ENCODE measurements around the gene FBXL3.
"Not testable (repeated sequence)": the region's sequence is repeated elsewhere in the genome, so short reads cannot be mapped to it uniquely, and the experiment has no call there.

FBXL3 gene

DNA sequence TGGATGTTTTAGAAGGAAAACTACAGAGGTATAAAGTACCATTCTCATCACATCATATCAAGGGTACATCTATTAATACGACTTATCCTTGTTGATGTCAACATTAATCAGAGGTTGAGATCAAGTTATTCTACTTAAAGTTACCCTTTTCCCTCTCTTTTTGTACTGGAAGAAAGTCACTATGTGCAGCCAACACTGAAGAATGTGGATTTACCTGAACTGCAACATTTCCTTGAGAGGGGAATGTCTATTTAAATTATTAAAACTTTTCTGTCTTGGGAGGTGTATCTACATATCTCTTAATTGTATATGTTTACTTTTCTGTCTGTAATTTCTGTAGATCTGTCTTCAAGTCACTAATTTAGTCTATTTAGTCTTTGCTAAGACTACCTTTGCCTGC, 2.5 kb upstream of the FBXL3 start:
- DNase-seq (ENCODE audit: extremely low read depth in 1 of 2, low read depth in 1 of 2): no peak

DNA sequence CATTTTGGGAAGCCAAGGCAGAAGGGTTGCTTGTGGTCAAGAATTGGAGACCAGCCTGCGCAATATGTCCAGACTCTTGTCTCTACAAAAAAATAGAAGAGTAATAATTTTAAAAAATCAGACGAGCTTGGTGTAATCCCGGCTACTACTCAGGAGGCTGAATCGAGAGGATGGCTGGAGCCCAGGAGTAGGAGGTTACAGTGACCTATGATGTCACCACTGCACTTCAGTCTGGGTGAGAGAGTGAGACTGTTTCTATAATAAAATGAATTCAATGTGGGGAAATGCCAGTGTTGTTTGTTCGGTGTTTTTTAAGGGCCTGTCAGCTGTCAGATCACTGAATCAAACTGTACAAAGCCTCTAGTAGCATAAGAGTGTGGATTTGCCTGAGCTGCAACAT, 1.2 kb upstream of the FBXL3 start:
- no peak for DNase-seq (ENCODE audit: extremely low read depth in 1 of 2, low read depth in 1 of 2)

DNA sequence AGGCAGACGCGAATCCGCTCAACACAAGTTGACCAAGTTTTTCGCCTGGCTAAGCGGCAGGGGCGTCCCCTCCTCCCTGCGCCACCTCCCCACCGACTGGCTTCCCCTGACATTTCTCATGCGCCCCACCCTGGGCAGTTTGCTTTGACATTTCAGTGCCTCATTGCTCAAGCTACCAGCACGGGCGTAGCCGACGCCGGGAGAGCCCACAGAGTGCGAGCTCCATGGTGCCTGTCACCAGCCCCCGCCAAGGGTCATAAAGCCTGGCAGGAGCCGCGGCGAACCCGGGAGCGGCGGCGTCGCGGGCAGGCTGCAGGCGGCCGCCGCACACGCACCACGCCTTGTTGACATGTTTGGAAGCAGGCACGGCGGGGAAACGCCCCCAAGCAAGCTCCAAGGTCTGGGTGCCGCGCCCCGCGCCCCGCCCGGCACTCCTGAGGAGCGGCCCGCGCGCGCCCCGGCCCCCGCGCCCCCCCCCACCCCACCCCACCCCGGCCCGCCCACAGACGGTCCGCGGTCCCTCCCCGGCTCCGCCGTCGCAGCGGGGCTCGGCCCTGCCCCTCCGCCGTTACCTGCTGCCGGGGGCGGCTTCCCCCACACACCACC, 601 bp downstream of the FBXL3 start:
- DNase-seq (ENCODE audit: extremely low read depth in 1 of 2, low read depth in 1 of 2): peak; percentile 55 to 61

DNA sequence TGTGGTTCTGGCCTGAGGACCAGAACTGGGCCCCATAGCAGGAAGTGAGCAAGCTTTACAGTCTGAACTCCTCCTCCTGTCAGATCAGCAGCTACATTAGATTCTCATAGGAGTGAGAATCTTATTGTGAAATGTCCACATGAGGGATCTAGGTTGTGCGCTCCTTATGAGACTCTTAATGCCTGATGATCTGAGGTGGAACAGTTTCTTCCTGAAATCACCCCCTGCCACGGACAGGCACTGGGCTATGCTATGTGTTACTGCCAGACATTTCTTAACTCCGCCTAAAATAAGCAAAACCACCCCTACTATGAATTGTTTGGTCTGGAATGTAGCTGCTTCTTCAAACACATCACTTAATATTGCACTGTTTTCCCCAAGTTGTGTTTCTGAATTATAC, 4.6 kb downstream of the FBXL3 start:
- DNase-seq (ENCODE audit: extremely low read depth in 1 of 2, low read depth in 1 of 2): no peak

DNA sequence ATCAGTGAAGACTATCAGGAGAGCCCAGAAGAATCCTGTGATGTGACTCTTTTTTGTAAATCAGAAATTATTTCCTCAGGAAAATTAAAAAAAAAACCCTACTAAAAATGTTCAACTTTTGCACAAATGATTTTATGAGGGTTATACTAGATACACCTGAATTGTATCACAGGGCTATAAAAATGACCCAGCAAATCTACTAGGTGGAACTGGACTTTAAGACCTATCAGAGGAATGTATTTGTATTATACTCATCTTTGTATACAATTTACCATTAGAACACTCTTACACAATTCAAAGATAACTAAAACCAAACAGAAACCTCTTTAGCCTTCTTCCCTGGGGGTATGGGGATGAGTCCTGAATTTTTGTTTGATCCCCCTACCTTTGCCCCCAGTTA, 7.2 kb downstream of the FBXL3 start:
- no peak for DNase-seq (ENCODE audit: extremely low read depth in 1 of 2, low read depth in 1 of 2)

DNA sequence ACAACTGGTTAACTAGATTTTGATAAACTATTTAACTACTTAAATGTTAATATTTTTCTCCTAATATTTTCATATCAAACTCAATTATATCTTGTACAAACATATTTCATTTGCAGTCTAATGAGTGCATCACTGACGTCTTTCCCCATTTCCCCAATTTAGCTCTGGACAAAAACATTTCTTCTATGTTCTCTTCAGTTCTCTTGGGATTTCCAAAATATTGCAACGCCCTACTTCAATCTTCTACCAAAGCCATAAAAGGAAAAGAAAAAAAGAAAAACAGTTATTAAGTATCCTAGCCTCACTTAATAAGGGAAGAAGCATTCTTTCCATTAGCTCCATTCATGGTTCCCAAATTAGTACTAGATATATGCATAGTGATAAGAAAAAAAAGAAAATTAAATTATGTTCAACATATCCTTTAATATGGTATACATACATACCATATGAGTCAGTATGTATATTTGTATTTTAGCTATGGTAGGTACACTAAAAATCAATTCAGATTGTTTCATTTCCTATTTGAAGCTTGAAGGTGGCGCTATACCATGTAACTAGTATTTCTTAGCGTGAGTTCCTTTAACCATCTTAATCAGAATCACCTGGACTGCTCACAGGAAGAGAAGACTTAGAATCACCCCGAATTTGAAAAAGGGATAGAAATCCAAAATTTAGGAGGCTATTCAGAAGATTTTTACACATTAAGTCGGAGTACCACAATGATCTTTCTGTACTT, 9.9 kb downstream of the FBXL3 start:
- no peak for DNase-seq (ENCODE audit: extremely low read depth in 1 of 2, low read depth in 1 of 2)

DNA sequence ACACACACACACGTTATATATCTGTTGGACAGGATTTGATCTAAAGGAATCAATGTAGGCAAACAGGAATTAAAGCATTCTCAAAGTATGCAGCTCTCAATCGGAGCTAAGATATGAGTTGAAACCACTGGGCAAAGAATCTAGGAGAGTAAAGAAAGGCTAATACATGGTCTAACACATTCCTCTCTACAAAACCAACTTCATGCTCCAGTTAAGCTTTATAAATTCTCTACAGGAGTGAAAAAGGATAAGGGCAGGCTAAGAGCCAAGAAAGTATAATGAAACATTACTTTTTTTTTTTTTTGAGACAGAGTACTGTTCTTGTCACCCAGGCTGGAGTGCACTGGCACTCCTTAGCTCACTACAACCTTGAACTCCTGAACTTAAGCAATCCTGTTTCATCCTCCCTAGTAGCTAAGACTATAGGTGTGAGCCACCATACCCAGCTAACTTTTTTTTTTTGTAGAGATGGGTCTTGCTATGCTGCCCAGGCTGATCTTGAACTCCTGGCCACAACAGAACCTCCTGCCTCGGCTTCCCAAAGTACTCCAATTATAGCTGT, 10.6 kb downstream of the FBXL3 start:
- DNase-seq (ENCODE audit: extremely low read depth in 1 of 2, low read depth in 1 of 2): no peak

DNA sequence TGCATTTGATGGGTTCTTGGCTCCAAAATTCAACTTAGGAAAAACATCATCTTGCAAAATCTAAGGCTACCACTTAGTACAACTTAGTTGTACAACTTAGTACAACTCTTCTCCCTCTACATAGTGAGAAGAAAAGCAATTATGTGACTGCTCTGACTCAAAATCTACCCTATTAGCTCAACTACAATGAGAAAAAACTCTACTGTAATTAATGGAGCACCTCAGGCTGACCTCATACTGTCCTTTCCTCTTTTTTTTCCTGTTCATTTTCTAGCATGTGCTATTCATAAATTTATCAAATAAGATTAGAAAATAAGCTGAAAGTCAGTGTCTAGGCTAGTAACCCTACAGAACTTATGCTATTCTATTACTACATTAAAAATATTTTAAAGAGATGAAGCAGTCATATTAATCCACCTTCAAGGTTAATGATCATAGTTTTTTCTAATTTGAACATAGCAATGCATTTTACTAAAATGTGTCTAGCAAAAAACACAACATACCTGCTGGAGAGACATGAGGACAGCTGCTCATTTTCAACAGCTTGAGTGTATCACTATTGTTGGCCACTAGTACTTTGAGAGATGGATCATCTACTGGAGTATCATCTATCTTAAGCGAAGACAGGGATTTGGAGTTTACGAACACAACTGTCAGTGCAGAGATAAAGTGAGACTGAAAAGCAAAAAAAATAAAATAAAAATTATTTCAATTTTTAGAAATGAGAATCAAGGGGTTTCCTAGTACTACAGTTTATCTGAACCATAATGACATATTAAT, 11.9 kb downstream of the FBXL3 start:
- DNase-seq (ENCODE audit: extremely low read depth in 1 of 2, low read depth in 1 of 2): no peak

DNA sequence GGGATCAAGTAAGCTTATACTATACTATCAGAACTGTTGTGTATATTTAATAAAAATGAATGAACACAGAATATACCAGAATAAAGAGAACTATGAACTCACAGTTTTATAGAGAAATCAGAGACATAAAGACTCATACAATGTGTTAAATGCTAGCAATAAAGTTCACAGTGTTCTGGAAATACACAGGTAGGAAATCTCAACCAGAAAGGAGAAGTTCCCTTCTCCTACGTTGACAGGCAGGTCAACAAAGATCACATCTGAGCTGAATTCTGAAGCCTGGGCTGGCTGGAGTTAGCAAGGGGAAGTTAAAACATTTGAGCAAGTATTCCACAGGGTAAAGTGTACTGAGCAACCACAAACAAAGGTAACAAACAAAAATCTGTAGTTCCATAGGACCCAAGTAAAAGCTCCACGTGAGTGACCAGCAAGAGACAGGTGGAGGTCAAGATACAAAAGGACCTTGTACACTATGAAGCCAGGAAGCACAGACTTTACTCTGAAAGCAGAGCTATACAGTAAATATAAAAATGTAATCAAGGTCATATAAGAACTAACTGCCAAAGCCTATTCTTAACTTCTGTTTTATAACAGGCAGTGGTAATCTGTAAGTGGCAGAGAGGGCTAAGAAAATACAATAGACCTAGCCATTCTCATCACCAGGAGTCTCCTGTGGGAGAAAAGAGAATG, 13.0 kb downstream of the FBXL3 start:
- DNase-seq (ENCODE audit: extremely low read depth in 1 of 2, low read depth in 1 of 2): no peak

DNA sequence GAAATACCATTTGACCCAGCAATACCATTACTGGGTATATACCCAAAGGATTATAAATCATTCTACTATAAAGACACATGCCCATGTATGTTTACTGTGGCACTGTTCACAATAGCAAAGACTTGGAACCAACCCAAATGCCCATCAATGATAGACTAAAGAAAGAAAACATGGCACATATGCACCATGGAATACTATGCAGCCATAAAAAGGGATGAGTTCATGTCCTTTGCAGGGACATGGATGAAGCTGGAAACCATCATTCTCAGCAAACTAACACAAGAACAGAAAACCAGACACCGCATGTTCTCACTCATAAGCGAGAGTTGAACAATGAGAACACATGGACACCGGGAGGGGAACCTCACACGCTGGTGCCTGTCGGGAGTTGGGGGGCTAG, 17.2 kb downstream of the FBXL3 start:
- DNase-seq (ENCODE audit: extremely low read depth in 1 of 2, low read depth in 1 of 2): not testable (repeated sequence)

DNA sequence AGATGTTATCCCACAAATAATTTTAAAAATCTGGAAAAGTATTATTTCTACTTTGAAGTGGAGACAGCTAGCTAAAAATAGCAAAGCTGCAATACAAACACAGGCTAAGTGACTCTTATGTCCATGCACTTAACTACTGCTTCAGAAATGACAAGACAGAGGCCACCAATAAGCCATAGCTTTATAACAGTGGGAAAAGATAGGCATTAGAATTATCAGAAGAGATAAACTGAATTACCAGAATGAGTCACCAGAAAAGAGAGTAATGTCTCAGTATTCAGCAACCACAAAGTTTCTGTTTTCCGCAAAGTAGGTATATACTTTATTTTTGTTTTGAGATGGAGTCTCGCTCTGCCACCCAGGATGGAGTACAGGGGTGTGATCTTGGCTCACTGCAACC, 17.9 kb downstream of the FBXL3 start:
- DNase-seq (ENCODE audit: extremely low read depth in 1 of 2, low read depth in 1 of 2): no peak

DNA sequence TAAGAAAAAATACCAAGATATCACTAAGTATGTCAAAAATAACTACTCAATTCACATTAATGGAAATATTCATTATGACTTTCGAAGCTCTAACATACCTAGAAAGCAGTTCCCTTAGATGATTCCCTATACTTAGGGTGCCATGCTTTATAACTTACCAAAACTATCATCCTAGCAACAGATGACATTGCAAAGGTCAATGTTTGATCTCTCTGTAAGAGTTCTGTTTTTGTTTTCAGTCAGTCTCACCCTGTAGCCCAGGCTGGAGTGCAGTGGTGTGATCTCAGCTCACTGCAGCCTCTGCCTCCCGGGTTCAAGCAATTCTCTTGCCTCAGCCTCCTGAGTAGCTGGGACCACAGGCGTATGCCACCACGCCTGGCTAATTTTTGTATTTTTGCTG, 18.6 kb downstream of the FBXL3 start:
- DNase-seq (ENCODE audit: extremely low read depth in 1 of 2, low read depth in 1 of 2): not testable (repeated sequence)

DNA sequence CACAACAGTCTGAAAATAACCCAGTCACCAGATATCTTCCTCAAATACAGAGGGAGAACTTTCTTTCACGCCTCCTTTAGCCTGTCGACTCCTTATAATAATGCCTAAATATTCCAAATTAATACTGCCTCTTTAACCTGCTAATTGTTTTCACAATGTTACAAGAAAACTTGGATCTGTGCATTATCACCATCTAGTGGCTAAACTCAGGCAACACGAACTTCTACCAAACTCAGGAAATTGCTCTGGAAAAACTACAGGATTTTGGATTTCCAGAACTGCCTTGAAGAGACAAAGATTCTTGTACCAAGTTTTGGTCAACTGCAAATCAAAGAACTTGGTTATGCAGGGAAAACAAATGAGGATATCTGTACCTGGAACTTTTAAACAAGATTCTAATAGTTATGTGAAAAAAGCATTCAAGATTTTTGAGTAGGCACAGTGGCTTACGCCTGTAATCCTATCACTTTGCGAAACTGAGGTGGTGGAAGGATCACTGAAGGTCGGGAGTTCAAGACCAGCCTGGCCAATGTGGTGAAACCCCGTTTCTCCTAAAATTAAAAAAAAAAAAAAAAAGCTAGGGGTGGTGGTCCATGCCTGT, 24.3 kb downstream of the FBXL3 start:
- DNase-seq (ENCODE audit: extremely low read depth in 1 of 2, low read depth in 1 of 2): no peak

DNA sequence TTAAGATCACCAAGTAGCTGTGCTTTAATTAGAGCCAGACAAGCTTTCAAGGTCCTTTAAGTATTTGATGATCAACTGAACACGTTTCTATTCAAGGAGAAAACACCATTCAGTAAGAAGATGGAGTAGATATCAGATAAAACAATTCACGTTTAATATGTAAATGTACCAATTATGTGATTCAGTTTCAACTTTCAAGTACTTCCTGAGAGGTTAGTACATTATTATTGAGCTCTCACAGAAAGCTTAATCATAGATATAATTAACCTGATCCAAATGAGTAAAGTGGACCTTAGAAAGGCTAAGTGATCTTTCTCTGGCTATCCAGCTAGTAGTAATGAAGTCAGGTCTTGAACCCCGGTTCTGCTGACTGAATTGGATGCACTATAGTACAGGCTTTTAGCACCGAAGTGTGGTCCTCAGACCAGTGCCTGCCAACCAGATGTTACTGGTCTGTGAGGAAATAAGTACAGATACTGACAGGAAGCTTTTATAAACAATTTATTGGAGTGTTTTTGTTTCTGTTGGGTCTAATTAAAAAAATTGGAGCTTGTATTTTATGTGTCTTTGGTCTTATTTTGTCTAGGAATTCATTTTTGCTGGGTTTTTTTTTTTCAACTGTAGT, 24.9 kb downstream of the FBXL3 start:
- DNase-seq (ENCODE audit: extremely low read depth in 1 of 2, low read depth in 1 of 2): no peak

DNA sequence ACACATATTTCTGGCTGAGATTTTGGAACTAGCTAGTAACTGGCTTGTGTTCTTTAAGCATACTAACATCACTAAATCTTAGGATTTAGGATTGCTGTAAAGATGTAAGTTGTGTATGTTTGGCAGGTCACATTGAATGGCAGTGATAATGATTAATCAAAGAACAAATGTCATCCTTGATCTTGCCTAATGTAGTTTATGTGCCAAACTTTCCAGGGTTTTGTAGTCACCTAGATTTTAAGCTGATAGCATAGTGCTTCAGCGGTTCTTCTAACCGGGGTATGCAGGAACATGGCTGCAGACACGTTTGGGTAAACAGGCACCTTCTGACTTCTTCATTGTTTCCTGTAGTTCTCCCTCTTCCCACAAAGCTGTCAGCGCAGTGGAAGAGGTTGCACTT, 25.4 kb downstream of the FBXL3 start:
- DNase-seq (ENCODE audit: extremely low read depth in 1 of 2, low read depth in 1 of 2): no peak

DNA sequence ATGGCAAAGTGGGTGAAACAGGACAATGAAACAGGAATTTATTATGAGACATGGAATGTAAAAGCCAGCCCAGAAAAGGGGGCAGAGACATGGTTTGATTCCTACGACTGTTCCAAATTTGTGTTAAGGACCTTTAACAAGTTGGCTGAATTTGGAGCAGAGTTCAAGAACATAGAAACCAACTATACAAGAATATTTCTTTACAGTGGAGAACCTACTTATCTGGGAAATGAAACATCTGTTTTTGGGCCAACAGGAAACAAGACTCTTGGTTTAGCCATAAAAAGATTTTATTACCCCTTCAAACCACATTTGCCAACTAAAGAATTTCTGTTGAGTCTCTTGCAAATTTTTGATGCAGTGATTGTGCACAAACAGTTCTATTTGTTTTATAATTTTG, 26.5 kb downstream of the FBXL3 start:
- DNase-seq (ENCODE audit: extremely low read depth in 1 of 2, low read depth in 1 of 2): no peak

DNA sequence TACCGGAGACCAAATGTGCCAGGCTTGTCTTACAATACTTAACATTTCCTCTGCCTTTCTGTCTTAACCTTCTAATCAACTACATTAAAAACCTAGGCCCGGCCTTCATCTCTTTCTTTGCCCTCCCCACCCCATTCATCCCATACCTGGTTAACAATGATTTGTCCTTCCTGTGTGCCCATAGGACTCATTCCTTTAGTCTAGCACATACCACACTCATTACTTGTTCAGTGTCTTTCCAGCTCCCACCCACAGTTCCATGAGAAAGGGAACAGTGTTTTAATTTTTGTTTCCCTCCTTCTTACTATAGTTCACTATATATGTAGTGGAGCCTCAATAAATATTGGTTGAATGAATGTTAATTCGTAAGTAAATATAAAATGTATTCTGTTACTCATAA, 32.7 kb downstream of the FBXL3 start:
- DNase-seq (ENCODE audit: extremely low read depth in 1 of 2, low read depth in 1 of 2): no peak

DNA sequence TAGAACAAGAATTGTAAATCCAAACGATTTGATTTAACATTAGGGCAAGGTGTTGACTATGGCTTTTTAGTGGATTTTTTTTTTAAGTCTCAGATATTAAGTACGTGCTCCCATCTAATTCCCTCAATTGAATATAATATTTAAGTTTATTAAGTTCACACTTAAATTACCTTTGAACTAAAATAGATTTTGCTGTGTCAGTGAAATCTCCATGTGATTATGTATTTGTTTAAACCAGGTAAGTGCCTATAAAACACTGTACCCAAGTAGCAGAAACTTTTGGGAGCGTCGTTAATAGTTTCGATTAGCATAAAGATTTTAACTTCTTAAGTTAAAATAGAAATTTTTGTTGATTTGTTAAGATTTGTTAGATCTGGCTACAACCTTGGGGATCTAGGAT, 33.5 kb downstream of the FBXL3 start:
- DNase-seq (ENCODE audit: extremely low read depth in 1 of 2, low read depth in 1 of 2): no peak

DNA sequence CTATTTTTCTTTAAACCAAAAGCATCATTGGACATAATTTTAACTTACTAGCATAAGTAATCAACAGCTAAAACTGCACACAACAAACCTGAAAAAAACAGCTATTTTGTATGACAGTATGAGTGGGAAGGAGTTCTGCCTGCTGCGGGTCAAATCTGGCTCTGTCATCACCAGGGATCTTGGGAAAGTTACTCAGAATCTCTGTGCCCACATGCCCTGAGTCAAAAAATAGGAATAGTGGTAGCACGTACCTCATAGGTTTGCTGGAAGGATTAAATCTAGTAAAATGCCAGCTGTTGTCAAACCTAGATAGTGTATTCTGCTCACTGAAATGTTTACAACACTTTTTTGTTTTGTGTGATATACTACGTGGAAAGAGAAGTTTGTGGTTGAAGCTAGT, 33.9 kb downstream of the FBXL3 start:
- no peak for DNase-seq (ENCODE audit: extremely low read depth in 1 of 2, low read depth in 1 of 2)

DNA sequence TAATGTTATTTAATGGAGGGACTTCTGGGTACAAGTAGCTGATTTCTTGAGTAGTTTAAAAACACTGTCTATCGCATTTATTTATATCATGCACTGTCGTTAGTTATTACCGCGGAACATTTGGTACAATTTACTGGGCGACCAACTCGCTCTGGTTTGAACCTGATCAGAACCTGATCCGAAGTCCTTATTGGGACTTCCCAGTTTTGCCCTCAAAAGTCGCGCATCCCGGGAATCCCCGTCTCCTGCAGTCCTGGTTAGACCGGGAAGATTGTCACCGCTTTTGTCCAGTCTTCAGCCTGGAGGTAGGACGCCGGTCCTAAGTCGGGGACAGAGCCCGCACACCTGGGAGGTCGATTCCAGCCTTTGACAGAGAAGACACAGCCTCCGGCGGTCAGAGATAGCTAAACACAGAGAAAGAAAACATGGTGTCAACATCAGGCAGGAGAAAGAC, 34.4 kb downstream of the FBXL3 start:
- DNase-seq (ENCODE audit: extremely low read depth in 1 of 2, low read depth in 1 of 2): no peak
